IMR-90 (cell line): ENCODE data around the gene TFB2M. TPM values are rescaled to one million over a fixed set of nuclear protein-coding genes. Genes with fewer than 3 reads are reported as not detected.

Experiments used
- ATAC-seq: fragments of 200-7000 bp; cut with Tn5 transposase; 2 replicates; pipeline ENCODE4 v1.9.1; 2020; ENCODE audit warnings: low read depth, mild to moderate bottlenecking, moderate library complexity
- BruUV-seq: library from RNA; stranded (reverse); fragments of 400-500 nt; replicated peaks from 2 replicates; lab custom pipeline; 2021; lab: Mats Ljungman, UMichigan
- CTCF ChIA-PET: fragments of 300-600 bp; formaldehyde crosslinking; extraction: SDS; loops from one replicate; lab custom pipeline; 2021; ENCODE audit warnings: antibody characterized with exemption; lab: Yijun Ruan, JAX
- POLR2A ChIA-PET: fragments of 300-600 bp; sonication (Branson Sonifier 250); formaldehyde crosslinking; loops from one replicate; lab custom pipeline; 2022; ENCODE audit warnings: antibody characterized with exemption; ENCODE audit not compliant: unreplicated experiment; lab: Charles Lee
- DNase-seq: peaks from one replicate; pipeline ENCODE4 v3.0.0; 2013
- H2AFZ ChIP-seq: replicated peaks from 2 replicates; pipeline ENCODE3; 2013; ENCODE audit warnings: low read length, mild to moderate bottlenecking; ENCODE audit not compliant: poor library complexity
- H2AK5ac ChIP-seq: 2 replicates; pipeline ENCODE4 v1.6.1; 2013; ENCODE audit warnings: low read depth, low read length, inconsistent platforms
- H2AK9ac ChIP-seq: replicated peaks from 2 replicates; pipeline ENCODE3; 2013; ENCODE audit warnings: mild to moderate bottlenecking, low read depth, low read length, moderate library complexity; ENCODE audit not compliant: poor library complexity
- H2BK120ac ChIP-seq: 2 replicates; pipeline ENCODE4 v1.6.1; 2013; ENCODE audit warnings: low read depth, low read length, inconsistent platforms
- H2BK15ac ChIP-seq: 3 replicates; pipeline ENCODE4 v1.6.1; 2013; ENCODE audit warnings: low read depth, low read length, inconsistent platforms
- H2BK20ac ChIP-seq: 2 replicates; pipeline ENCODE4 v1.6.1; 2013; ENCODE audit warnings: low read depth, mild to moderate bottlenecking, inconsistent platforms, low read length, moderate library complexity
- H2BK5ac ChIP-seq: 2 replicates; pipeline ENCODE4 v1.6.1; 2013; ENCODE audit warnings: mild to moderate bottlenecking, low read depth, low read length, inconsistent platforms; ENCODE audit not compliant: poor library complexity, severe bottlenecking
- H3K14ac ChIP-seq: replicated peaks from 2 replicates; pipeline ENCODE4 v1.6.1; 2013; ENCODE audit warnings: low read depth, low read length, inconsistent platforms
- H3K18ac ChIP-seq: 2 replicates; pipeline ENCODE4 v1.6.1; 2013; ENCODE audit warnings: low read depth, low read length, control low read depth
- H3K23ac ChIP-seq: 2 replicates; pipeline ENCODE4 v1.6.1; 2013; ENCODE audit warnings: low read depth, low read length, inconsistent platforms
- H3K27ac ChIP-seq: 2 replicates; pipeline ENCODE4 v1.5.1; 2013; ENCODE audit warnings: mild to moderate bottlenecking, control low read depth, low read length; ENCODE audit not compliant: insufficient read depth
- H3K27me3 ChIP-seq: 2 replicates; pipeline ENCODE4 v1.6.1; 2013; ENCODE audit warnings: low read length; ENCODE audit not compliant: control insufficient read depth, insufficient read depth
- H3K36me3 ChIP-seq: 2 replicates; pipeline ENCODE4 v1.6.1; 2013; ENCODE audit warnings: low read length, mixed read lengths; ENCODE audit not compliant: control insufficient read depth, insufficient read depth
- H3K4ac ChIP-seq: 2 replicates; pipeline ENCODE4 v1.6.1; 2013; ENCODE audit warnings: low read depth, low read length, inconsistent platforms
- H3K4me1 ChIP-seq: 2 replicates; pipeline ENCODE4 v1.6.1; 2013; ENCODE audit warnings: low read length, mixed read lengths; ENCODE audit not compliant: control insufficient read depth, insufficient read depth
- H3K4me2 ChIP-seq: 2 replicates; pipeline ENCODE4 v1.6.1; 2013; ENCODE audit warnings: low read depth, mild to moderate bottlenecking, control low read depth, low read length, moderate library complexity
- H3K4me3 ChIP-seq: 2 replicates; pipeline ENCODE4 v1.5.1; 2013; ENCODE audit warnings: low read depth, mild to moderate bottlenecking, control low read depth, low read length, moderate library complexity; ENCODE audit not compliant: insufficient read depth
- H3K56ac ChIP-seq: 2 replicates; pipeline ENCODE4 v1.6.1; 2013; ENCODE audit warnings: low read length, inconsistent platforms; ENCODE audit not compliant: insufficient read depth; ENCODE audit errors: extremely low read depth
- H3K79me1 ChIP-seq, 2 experiments: 2 replicates each; pipeline ENCODE4 v1.6.1; 2013; ENCODE audit warnings: low read length in 2 of 2, inconsistent platforms in 1 of 2, low read depth in 1 of 2
- H3K9ac ChIP-seq: 2 replicates; pipeline ENCODE4 v1.6.1; 2013; ENCODE audit warnings: low read depth, low read length, control low read depth
- H3K9me1 ChIP-seq: 2 replicates; pipeline ENCODE4 v1.6.1; 2013; ENCODE audit warnings: low read length, inconsistent platforms; ENCODE audit not compliant: insufficient read depth
- H3K9me3 ChIP-seq: 2 replicates; pipeline ENCODE4 v1.6.1; 2013; ENCODE audit warnings: low read length; ENCODE audit not compliant: control insufficient read depth, insufficient read depth
- H4K20me1 ChIP-seq: 2 replicates; pipeline ENCODE4 v1.6.1; 2013; ENCODE audit warnings: low read length, inconsistent platforms; ENCODE audit not compliant: insufficient read depth
- H4K5ac ChIP-seq: 2 replicates; pipeline ENCODE4 v1.6.1; 2013; ENCODE audit warnings: mild to moderate bottlenecking, low read depth, low read length, control low read depth
- H4K8ac ChIP-seq, 2 experiments: 2 replicates each; pipeline ENCODE4 v1.6.1; 2013; ENCODE audit warnings: low read depth in 2 of 2, low read length in 2 of 2, control low read depth in 1 of 2, inconsistent platforms in 1 of 2
- H4K91ac ChIP-seq: 2 replicates; pipeline ENCODE4 v1.6.1; 2013; ENCODE audit warnings: low read depth, low read length, inconsistent platforms; ENCODE audit not compliant: insufficient read depth
- BHLHE40 ChIP-seq: fragments of 150-350 bp; IDR thresholded peaks from 2 replicates; pipeline ENCODE4 v1.6.1; 2016; ENCODE audit warnings: mild to moderate bottlenecking, low read depth, low read length
- CEBPB ChIP-seq: IDR thresholded peaks from 2 replicates; pipeline ENCODE4 v1.6.1; 2012; ENCODE audit warnings: low read depth, low read length, improper control_type of control experiment
- CHD1 ChIP-seq: IDR thresholded peaks from 2 replicates; pipeline ENCODE4 v1.6.1; 2012; ENCODE audit warnings: low read depth, low read length, improper control_type of control experiment
- FOS ChIP-seq: fragments of 150-350 bp; IDR thresholded peaks from 2 replicates; pipeline ENCODE4 v1.6.1; 2016; ENCODE audit warnings: low read depth, low read length
- MAFK ChIP-seq: IDR thresholded peaks from 2 replicates; pipeline ENCODE4 v1.6.1; 2012; ENCODE audit warnings: low read depth, low read length, improper control_type of control experiment
- MXI1 ChIP-seq: IDR thresholded peaks from 2 replicates; pipeline ENCODE4 v1.6.1; 2012; ENCODE audit warnings: low read depth, mild to moderate bottlenecking, low read length, moderate library complexity, borderline replicate concordance
- NFE2L2 ChIP-seq: fragments of 150-350 bp; IDR thresholded peaks from 2 replicates; pipeline ENCODE4 v1.6.1; 2016; ENCODE audit warnings: low read depth, mild to moderate bottlenecking, low read length
- POLR2A ChIP-seq: IDR thresholded peaks from 2 replicates; pipeline ENCODE4 v1.6.1; 2012; ENCODE audit warnings: mild to moderate bottlenecking, low read depth, low read length
- RAD21 ChIP-seq: IDR thresholded peaks from 2 replicates; pipeline ENCODE4 v1.6.1; 2012; ENCODE audit warnings: low read length, improper control_type of control experiment
- RCOR1 ChIP-seq: IDR thresholded peaks from 2 replicates; pipeline ENCODE4 v1.6.1; 2012; ENCODE audit warnings: mild to moderate bottlenecking, low read length, improper control_type of control experiment; ENCODE audit not compliant: insufficient replicate concordance
- RFX5 ChIP-seq: IDR thresholded peaks from 2 replicates; pipeline ENCODE4 v1.8.0; 2012; ENCODE audit warnings: low read depth, mild to moderate bottlenecking, low read length, moderate library complexity
- SMC3 ChIP-seq: fragments of 150-350 bp; IDR thresholded peaks from 2 replicates; pipeline ENCODE4 v1.6.1; 2016; ENCODE audit warnings: low read depth, mild to moderate bottlenecking, antibody characterized with exemption, low read length, moderate library complexity
- WGBS, 2 experiments: methylation state at CpG; one replicate each; pipeline versions ENCODE4 v1.1.5 to v1.1.7; 2013; ENCODE audit warnings: missing lambda C conversion rate in 2 of 2; ENCODE audit not compliant: insufficient read length in 1 of 2; ENCODE audit errors: extremely low coverage in 2 of 2; 5-methylcytosine and 5-hydroxymethylcytosine counted together
- dilution Hi-C: fragments of 300-500 bp; cut with HindIII; formaldehyde crosslinking; loops from one replicate; pipeline ENCODE4 v1.14.3; 2018; ENCODE audit warnings: low sequenced_read_pairs; ENCODE audit not compliant: unreplicated experiment
- in situ Hi-C: fragments of 300-500 bp; cut with MboI; formaldehyde crosslinking; loops from 3 replicates; pipeline ENCODE4 v1.14.3; 2019; ENCODE audit warnings: low sequenced_read_pairs, inconsistent platforms, mixed read lengths
- intact Hi-C: fragments of 100-400 bp; cut with micrococcal nuclease; formaldehyde crosslinking; loops from 2 replicates; pipeline ENCODE4 v1.10.0; 2022
- polyA plus RNA-seq, 3 experiments: library from polyadenylated mRNA; depleted of rRNA; stranded (reverse); fragments of >200 nt; gene quantifications; 2 replicates each; pipeline ENCODE4 v1.2.3, GENCODE V29; 2012; ENCODE audit warnings: low replicate concordance in 1 of 3
- total RNA-seq: library from RNA; depleted of rRNA; stranded (reverse); fragments of >200 nt; gene quantifications from 2 replicates; pipeline ENCODE4 v1.2.3, GENCODE V29; 2012
- TF ChIP-seq, protein P1 (sequence below): conservative IDR thresholded peaks from 2 replicates; pipeline ENCODE4 v1.5.1; 2012; ENCODE audit warnings: mild to moderate bottlenecking, low read depth, low read length, improper control_type of control experiment
- TF ChIP-seq, protein P2 (sequence below): fragments of 150-350 bp; IDR thresholded peaks from 2 replicates; pipeline ENCODE4 v1.6.1; 2017; ENCODE audit warnings: mild to moderate bottlenecking, antibody characterized with exemption, low read length, low read depth
- TF ChIP-seq, protein P3 (sequence below): fragments of 150-350 bp; IDR thresholded peaks from 2 replicates; pipeline ENCODE4 v1.6.1; 2016; ENCODE audit warnings: low read depth, mild to moderate bottlenecking, low read length, moderate library complexity, borderline replicate concordance

TFB2M gene
- total and polyA plus RNA-seq, 2 of the 4 experiments (the other 2 are of a cell fraction), result 13.3 to 15.7 TPM

DNA sequence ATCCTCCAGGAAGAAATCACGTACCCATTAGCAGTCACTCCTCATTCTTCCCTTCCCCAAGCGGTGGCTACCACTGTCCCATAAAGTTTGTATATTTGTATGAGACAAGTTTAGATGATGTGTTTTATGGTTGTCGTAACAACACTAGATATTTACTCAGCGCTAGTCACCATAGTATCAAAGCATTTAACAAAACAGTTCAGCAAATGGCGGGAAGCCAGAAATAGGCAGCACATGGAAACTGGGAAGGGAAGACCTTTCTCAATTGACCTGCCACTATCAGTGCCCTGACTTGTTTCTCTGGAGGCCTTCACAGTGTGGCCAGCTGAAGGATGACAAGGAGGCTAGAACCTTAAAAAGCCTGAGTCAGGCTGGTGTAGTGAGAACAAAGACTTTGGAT is 31.3 kb upstream of the TFB2M start:
- peak overlapping the region; percentile 15 for H2BK120ac ChIP-seq
- peak overlapping the region; percentile 63; the same call in 1 of the 3 replicates for H2BK15ac ChIP-seq
- H3K27me3 ChIP-seq, result no peaks in the 10 kb centered on the region
- H3K79me1 ChIP-seq, result peaks cover 17 to 75% of the 10 kb centered on the region in 2 experiments
- H4K20me1 ChIP-seq, result peaks cover 6% of the 10 kb centered on the region; the same call in 1 of the 2 replicates
- intact Hi-C loops, result loop anchor here (5.0 kb wide), 1 partner anchor 35 kb away; no protein-coding TSS in a partner anchor
- no peak overlapping the region for H3K27ac ChIP-seq
- WGBS, 2 experiments, result no CpG with 5 or more reads among the region's 5 CpGs
- dilution Hi-C loops, result no loop called here
- H4K8ac ChIP-seq, result no peak overlapping the region
- ChIA-PET CTCF (interaction anchor here (0.7 kb wide), 1 partner anchor 36 kb away, joined by 3 read pairs; no protein-coding TSS in a partner anchor), POLR2A (no interaction called here)
- H4K5ac ChIP-seq, result no peak overlapping the region
- ATAC-seq (peak; percentile 63), DNase-seq (peak; percentile 94)
- no peak overlapping the region for H3K56ac ChIP-seq
- peak overlapping the region; percentile 35 for H2BK5ac ChIP-seq
- no peaks in the 10 kb centered on the region for H3K9me3 ChIP-seq
- H3K4me3 ChIP-seq, result no peak overlapping the region
- peaks cover 11% of the 10 kb centered on the region for H3K4me1 ChIP-seq
- no TSS peak for BruUV-seq
- H2BK20ac ChIP-seq, result peak overlapping the region; percentile 36; the same call in 1 of the 2 replicates
- H3K4me2 ChIP-seq, result no peak overlapping the region
- in situ Hi-C loops, result no loop called here
- H2AK5ac ChIP-seq, result peak overlapping the region; percentile 0; the same call in 1 of the 2 replicates
- H3K14ac ChIP-seq, result 0 out of 2 replicates have a peak overlapping the region, but pooled peaks have one; percentile 0
- H3K9me1 ChIP-seq, result peaks cover 17% of the 10 kb centered on the region
- H3K23ac ChIP-seq, result peak overlapping the region; percentile 2; the same call in 1 of the 2 replicates
- H2AK9ac ChIP-seq, result no peak overlapping the region
- no peak overlapping the region for H2AFZ ChIP-seq
- peaks cover 2% of the 10 kb centered on the region for H3K36me3 ChIP-seq
- H3K4ac ChIP-seq, result peak overlapping the region; percentile 51
- H4K91ac ChIP-seq, result peak overlapping the region; percentile 74; the same call in 1 of the 2 replicates
- H3K9ac ChIP-seq, result no peak overlapping the region
- H3K18ac ChIP-seq, result no peak overlapping the region
- TF ChIP-seq, protein P1, sequence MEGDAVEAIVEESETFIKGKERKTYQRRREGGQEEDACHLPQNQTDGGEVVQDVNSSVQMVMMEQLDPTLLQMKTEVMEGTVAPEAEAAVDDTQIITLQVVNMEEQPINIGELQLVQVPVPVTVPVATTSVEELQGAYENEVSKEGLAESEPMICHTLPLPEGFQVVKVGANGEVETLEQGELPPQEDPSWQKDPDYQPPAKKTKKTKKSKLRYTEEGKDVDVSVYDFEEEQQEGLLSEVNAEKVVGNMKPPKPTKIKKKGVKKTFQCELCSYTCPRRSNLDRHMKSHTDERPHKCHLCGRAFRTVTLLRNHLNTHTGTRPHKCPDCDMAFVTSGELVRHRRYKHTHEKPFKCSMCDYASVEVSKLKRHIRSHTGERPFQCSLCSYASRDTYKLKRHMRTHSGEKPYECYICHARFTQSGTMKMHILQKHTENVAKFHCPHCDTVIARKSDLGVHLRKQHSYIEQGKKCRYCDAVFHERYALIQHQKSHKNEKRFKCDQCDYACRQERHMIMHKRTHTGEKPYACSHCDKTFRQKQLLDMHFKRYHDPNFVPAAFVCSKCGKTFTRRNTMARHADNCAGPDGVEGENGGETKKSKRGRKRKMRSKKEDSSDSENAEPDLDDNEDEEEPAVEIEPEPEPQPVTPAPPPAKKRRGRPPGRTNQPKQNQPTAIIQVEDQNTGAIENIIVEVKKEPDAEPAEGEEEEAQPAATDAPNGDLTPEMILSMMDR, result no peak
- TF ChIP-seq CEBPB, result peak; percentile 47
- TF ChIP-seq FOS, result no peak
- peak; percentile 39; the same call in 1 of the 2 replicates for TF ChIP-seq BHLHE40
- TF ChIP-seq MXI1, result peak; percentile 78
- no peak for TF ChIP-seq SMC3
- peak; percentile 13 for TF ChIP-seq RCOR1
- TF ChIP-seq, protein P2, sequence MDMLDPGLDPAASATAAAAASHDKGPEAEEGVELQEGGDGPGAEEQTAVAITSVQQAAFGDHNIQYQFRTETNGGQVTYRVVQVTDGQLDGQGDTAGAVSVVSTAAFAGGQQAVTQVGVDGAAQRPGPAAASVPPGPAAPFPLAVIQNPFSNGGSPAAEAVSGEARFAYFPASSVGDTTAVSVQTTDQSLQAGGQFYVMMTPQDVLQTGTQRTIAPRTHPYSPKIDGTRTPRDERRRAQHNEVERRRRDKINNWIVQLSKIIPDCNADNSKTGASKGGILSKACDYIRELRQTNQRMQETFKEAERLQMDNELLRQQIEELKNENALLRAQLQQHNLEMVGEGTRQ, result peak; percentile 17; the same call in 1 of the 2 replicates
- TF ChIP-seq, protein P3, sequence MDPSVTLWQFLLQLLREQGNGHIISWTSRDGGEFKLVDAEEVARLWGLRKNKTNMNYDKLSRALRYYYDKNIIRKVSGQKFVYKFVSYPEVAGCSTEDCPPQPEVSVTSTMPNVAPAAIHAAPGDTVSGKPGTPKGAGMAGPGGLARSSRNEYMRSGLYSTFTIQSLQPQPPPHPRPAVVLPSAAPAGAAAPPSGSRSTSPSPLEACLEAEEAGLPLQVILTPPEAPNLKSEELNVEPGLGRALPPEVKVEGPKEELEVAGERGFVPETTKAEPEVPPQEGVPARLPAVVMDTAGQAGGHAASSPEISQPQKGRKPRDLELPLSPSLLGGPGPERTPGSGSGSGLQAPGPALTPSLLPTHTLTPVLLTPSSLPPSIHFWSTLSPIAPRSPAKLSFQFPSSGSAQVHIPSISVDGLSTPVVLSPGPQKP, result no peak
- no peak for TF ChIP-seq MAFK
- no peak for TF ChIP-seq CHD1
- TF ChIP-seq RFX5, result no peak
- TF ChIP-seq NFE2L2, result no peak
- TF ChIP-seq POLR2A, result peak; percentile 45; the same call in 1 of the 2 replicates
- 0 out of 2 replicates have a peak, but pooled peaks have one; percentile 2 for TF ChIP-seq RAD21
